BLaER1 treated with 17β-estradiol and CSF1 and Interleukin-3, amounts not matched to agents 10 nM and 100 nM (cell line): ENCODE results near the gene REC8.

Experiments used
- H3K27ac ChIP-seq, 11 experiments: shearing (Covaris generic); formaldehyde crosslinking; 2 replicates each; pipeline ENCODE4 v1.8.1; 2022
- H3K27me3 ChIP-seq, 11 experiments: shearing (Covaris generic); formaldehyde crosslinking; 2 replicates each; pipeline ENCODE4 v1.8.1; 2022
- H3K36me3 ChIP-seq, 11 experiments: shearing (Covaris generic); formaldehyde crosslinking; 2 replicates each; pipeline ENCODE4 v1.8.1; 2022
- H3K4me1 ChIP-seq, 10 experiments: shearing (Covaris generic); formaldehyde crosslinking; 2 replicates each; pipeline ENCODE4 v1.8.1; 2022
- H3K4me2 ChIP-seq, 11 experiments: shearing (Covaris generic); formaldehyde crosslinking; 2 replicates each; pipeline ENCODE4 v1.8.1; 2022
- H3K4me3 ChIP-seq, 10 experiments: shearing (Covaris generic); formaldehyde crosslinking; 2 replicates each; pipeline ENCODE4 v1.8.1; 2022
- H3K9ac ChIP-seq, 11 experiments: shearing (Covaris generic); formaldehyde crosslinking; 2 replicates each; pipeline ENCODE4 v1.8.1; 2022
- H3K9me3 ChIP-seq, 11 experiments: shearing (Covaris generic); formaldehyde crosslinking; replicated peaks in 1 of 11; 2 replicates each; pipeline ENCODE4 v1.8.1; 2022
- H4K20me1 ChIP-seq, 11 experiments: shearing (Covaris generic); formaldehyde crosslinking; 2 replicates each; pipeline ENCODE4 v1.8.1; 2022
- Cebpa-rat ChIP-seq, 11 experiments: shearing (Covaris generic); IDR thresholded peaks; 2 replicates each; pipeline ENCODE4 v1.8.1; 2022

REC8 gene

DNA sequence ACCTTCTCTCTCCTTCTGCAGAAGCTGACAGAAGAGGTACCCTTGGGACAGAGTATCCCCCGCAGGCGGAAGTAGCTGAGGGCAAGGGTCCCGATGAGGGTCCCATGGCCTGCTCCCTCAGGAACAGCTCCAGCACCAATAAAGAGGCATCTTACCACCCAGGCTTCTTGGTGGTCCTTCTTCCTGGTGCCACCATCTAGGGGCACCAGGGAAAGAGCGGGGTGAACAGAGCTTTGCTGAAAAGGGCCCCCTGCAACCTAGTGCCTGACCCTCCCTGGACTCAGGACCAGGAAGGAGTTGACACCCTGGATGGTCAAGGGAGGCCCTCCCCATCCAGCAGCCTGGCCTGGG is 11.4 kb upstream of the REC8 start:
- no peak overlapping the region; a peak in 1 of 20 replicates for H3K4me3 ChIP-seq
- TF ChIP-seq Cebpa-rat (IDR thresholded peaks at IDR 0.05): no peak
- peaks cover 73 to 91% (median 85%) of the 10 kb centered on the region in 11 experiments for H3K36me3 ChIP-seq
- H3K9me3 ChIP-seq: no peaks in the 10 kb centered on the region
- H3K4me2 ChIP-seq: peak overlapping the region; percentile 74 to 100 (median 98); a peak in 20 of 22 replicates
- peaks cover 25 to 55% (median 34%) of the 10 kb centered on the region in 10 experiments for H3K4me1 ChIP-seq
- no peaks in the 10 kb centered on the region for H3K27me3 ChIP-seq
- peak overlapping the region in 9 of 11 experiments; percentile 48 to 97 (median 91); a peak in 19 of 22 replicates for H3K27ac ChIP-seq
- peaks cover 0 to 46% (median 12%) of the 10 kb centered on the region in 11 experiments; a peak in 16 of 22 replicates for H4K20me1 ChIP-seq
- peak overlapping the region; percentile 2 to 94 (median 81); a peak in 15 of 22 replicates for H3K9ac ChIP-seq

- no peak for TF ChIP-seq Cebpa-rat (IDR thresholded peaks at IDR 0.05)
- H3K36me3 ChIP-seq: peaks cover 73 to 91% (median 85%) of the 10 kb centered on the region in 11 experiments
- peak within 1 kb of the TSS; percentile 89 to 100 (median 98) for H3K4me2 ChIP-seq
- peak within 1 kb of the TSS; percentile 61 to 82 (median 69) for H3K4me3 ChIP-seq
- peak within 1 kb of the TSS; percentile 75 to 97 (median 86) for H3K27ac ChIP-seq
- peaks cover 25 to 58% (median 32%) of the 10 kb centered on the region in 10 experiments for H3K4me1 ChIP-seq
- H3K27me3 ChIP-seq: no peaks in the 10 kb centered on the region
- H3K9me3 ChIP-seq: no peaks in the 10 kb centered on the region
- H4K20me1 ChIP-seq: peaks cover 0 to 52% (median 12%) of the 10 kb centered on the region in 11 experiments; a peak in 16 of 22 replicates
- H3K9ac ChIP-seq: peak within 1 kb of the TSS; percentile 76 to 94 (median 90)
Observed at GRCh38 chr14:24160850-24161804, 10.8 kb upstream of the REC8 start, which contains the start of gene IRF9. TSS of gene IRF9 (plus strand) at chr14:24161265. CDS start at chr14:24162145, 880 bp downstream.

DNA sequence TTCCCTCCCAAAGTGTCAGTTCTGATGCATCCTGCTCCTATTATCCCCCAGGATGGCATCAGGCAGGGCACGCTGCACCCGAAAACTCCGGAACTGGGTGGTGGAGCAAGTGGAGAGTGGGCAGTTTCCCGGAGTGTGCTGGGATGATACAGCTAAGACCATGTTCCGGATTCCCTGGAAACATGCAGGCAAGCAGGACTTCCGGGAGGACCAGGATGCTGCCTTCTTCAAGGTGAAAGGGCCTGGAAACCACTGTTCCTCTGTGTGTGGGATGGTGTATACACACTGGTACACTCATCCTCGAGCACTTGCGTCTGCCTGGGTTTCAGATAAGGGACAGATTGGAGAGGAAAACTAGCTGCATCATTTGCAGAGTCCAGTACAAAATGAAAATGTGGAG is 9.8 kb upstream of the REC8 start:
- TF ChIP-seq Cebpa-rat (IDR thresholded peaks at IDR 0.05): no peak
- peak overlapping the region; percentile 61 to 82 (median 69); a peak in 17 of 20 replicates for H3K4me3 ChIP-seq
- peaks cover 0 to 52% (median 12%) of the 10 kb centered on the region in 11 experiments; a peak in 15 of 22 replicates for H4K20me1 ChIP-seq
- H3K9me3 ChIP-seq: no peaks in the 10 kb centered on the region
- H3K36me3 ChIP-seq: peaks cover 73 to 91% (median 84%) of the 10 kb centered on the region in 11 experiments
- peaks cover 25 to 67% (median 33%) of the 10 kb centered on the region in 10 experiments for H3K4me1 ChIP-seq
- H3K27me3 ChIP-seq: no peaks in the 10 kb centered on the region
- peak overlapping the region in 10 of 11 experiments; percentile 75 to 97 (median 88); a peak in 20 of 22 replicates for H3K27ac ChIP-seq
- H3K4me2 ChIP-seq: peak overlapping the region; percentile 89 to 100 (median 98)
- peak overlapping the region; percentile 76 to 94 (median 90) for H3K9ac ChIP-seq

GRCh38 chr14:24164518-24164991 is 7.3 kb upstream of the REC8 start:
- Histone ChIP-seq H3K4me1 (peaks cover 25 to 77% (median 36%) of the 10 kb centered on the region in 10 experiments), H3K9ac (0 out of 22 replicates have a peak overlapping the region, but pooled peaks of 2 of the 11 experiments have one; percentile 13 to 91), H3K27ac (no peak overlapping the region), H3K9me3 (no peaks in the 10 kb centered on the region), H4K20me1 (peaks cover 0 to 54% (median 12%) of the 10 kb centered on the region in 11 experiments; a peak in 15 of 22 replicates), H3K4me3 (no peak overlapping the region), H3K36me3 (peaks cover 61 to 87% (median 75%) of the 10 kb centered on the region in 11 experiments), H3K27me3 (peaks cover 0 to 3% (median 0%) of the 10 kb centered on the region in 11 experiments; a peak in 2 of 22 replicates), H3K4me2 (peak overlapping the region in 2 of 11 experiments; percentile 98 to 100; a peak in 2 of 22 replicates)
- TF ChIP-seq Cebpa-rat (IDR thresholded peaks at IDR 0.05): no peak

DNA sequence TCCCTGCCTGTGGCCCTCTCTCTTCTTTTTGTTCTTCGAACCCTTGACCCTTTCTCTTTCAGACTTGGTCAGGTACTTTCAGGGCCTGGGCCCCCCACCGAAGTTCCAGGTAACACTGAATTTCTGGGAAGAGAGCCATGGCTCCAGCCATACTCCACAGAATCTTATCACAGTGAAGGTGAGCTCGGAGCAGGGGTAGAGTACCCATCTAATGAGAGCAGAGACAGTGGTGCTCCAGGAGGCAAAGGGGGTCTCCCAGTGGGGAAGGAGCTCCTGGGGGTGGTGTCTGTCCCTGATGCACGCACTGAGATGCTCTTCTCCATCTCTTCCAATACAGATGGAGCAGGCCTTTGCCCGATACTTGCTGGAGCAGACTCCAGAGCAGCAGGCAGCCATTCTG is 6.1 kb upstream of the REC8 start:
- H3K9ac ChIP-seq: peak overlapping the region in 1 of 11 experiments; percentile 30; a peak in 2 of 22 replicates
- peak overlapping the region in 2 of 11 experiments; percentile 98 to 100; a peak in 5 of 22 replicates for H3K4me2 ChIP-seq
- peaks cover 20 to 74% (median 29%) of the 10 kb centered on the region in 10 experiments for H3K4me1 ChIP-seq
- no peaks in the 10 kb centered on the region for H3K9me3 ChIP-seq
- no peak overlapping the region for H3K27ac ChIP-seq
- no peak overlapping the region for H3K4me3 ChIP-seq
- H3K27me3 ChIP-seq: peaks cover 0 to 14% (median 4%) of the 10 kb centered on the region in 11 experiments; a peak in 15 of 22 replicates
- no peak for TF ChIP-seq Cebpa-rat (IDR thresholded peaks at IDR 0.05)
- H4K20me1 ChIP-seq: peaks cover 0 to 53% (median 4%) of the 10 kb centered on the region in 11 experiments; a peak in 10 of 22 replicates
- peaks cover 49 to 87% (median 68%) of the 10 kb centered on the region in 11 experiments for H3K36me3 ChIP-seq

- H4K20me1 ChIP-seq: peaks cover 0 to 61% (median 1%) of the 10 kb centered on the region in 11 experiments; a peak in 8 of 22 replicates
- no peak for TF ChIP-seq Cebpa-rat (IDR thresholded peaks at IDR 0.05)
- no peak overlapping the region for H3K4me3 ChIP-seq
- H3K9ac ChIP-seq: peak overlapping the region in 1 of 11 experiments; percentile 30; a peak in 1 of 22 replicates
- peaks cover 42 to 88% (median 68%) of the 10 kb centered on the region in 11 experiments for H3K36me3 ChIP-seq
- H3K27me3 ChIP-seq: peaks cover 7 to 27% (median 22%) of the 10 kb centered on the region in 11 experiments; a peak in 21 of 22 replicates
- H3K9me3 ChIP-seq: no peaks in the 10 kb centered on the region
- peaks cover 19 to 76% (median 31%) of the 10 kb centered on the region in 10 experiments for H3K4me1 ChIP-seq
- H3K27ac ChIP-seq: peak overlapping the region in 4 of 11 experiments; percentile 17 to 67 (median 54); a peak in 6 of 22 replicates
- peak overlapping the region in 4 of 11 experiments; percentile 18 to 100 (median 71); a peak in 5 of 22 replicates for H3K4me2 ChIP-seq
Observed at GRCh38 chr14:24167469-24168114, 4.3 kb upstream of the REC8 start.

DNA sequence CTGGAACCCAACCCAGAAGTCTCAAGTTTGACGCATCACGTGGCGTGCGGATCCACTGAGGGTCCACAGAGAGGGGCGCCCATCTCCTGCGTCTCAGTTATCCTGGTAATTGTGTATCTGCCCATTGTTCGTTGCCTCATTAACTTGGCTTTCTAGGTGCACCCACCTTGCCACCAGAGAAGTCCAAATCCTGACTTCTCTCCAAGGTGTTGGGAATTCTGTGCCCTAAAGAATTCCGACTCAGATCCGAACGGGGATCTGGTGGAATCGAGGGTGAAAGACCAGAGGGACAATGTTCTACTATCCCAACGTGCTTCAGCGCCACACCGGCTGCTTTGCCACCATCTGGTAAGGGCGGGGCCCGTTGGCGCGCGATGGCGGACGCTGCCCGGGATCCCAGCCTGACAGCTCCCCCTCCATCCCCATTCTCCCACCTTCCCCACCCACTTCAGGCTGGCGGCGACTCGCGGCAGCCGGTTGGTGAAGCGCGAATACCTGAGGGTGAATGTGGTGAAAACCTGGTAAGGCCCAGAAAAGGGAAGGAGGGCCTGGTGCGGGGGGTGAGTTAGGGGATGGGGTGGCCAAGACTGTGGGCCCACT is 481 bp downstream of the REC8 start:
- no peak for TF ChIP-seq Cebpa-rat (IDR thresholded peaks at IDR 0.05)
- peak overlapping the region in 8 of 10 experiments; percentile 41 to 65 (median 54); a peak in 15 of 20 replicates for H3K4me3 ChIP-seq
- H3K4me1 ChIP-seq: peaks cover 17 to 30% (median 22%) of the 10 kb centered on the region in 10 experiments
- H3K36me3 ChIP-seq: peaks cover 11 to 89% (median 35%) of the 10 kb centered on the region in 11 experiments
- H3K27me3 ChIP-seq: peaks cover 7 to 28% (median 24%) of the 10 kb centered on the region in 11 experiments; a peak in 21 of 22 replicates
- H4K20me1 ChIP-seq: peaks cover 0 to 38% (median 0%) of the 10 kb centered on the region in 11 experiments; a peak in 8 of 22 replicates
- H3K9me3 ChIP-seq: no peaks in the 10 kb centered on the region
- peak overlapping the region; percentile 63 to 91 (median 78); a peak in 21 of 22 replicates for H3K4me2 ChIP-seq
- no peak overlapping the region; a peak in 1 of 22 replicates for H3K27ac ChIP-seq
- H3K9ac ChIP-seq: peak overlapping the region in 7 of 11 experiments; percentile 6 to 50 (median 33); a peak in 7 of 22 replicates
